Fibroblast of skin of abdomen (primary cell): ENCODE data around the gene LRTM1.

ENCODE experiments used
- DNase-seq: peaks from one replicate; pipeline ENCODE4 v3.0.0-alpha.2; 2013

LRTM1 gene

GRCh38 chr3:54939557-54940300 lies 11.9 kb upstream of the LRTM1 start:
- DNase-seq, result no peak

GRCh38 chr3:54936561-54936960 lies 8.7 kb upstream of the LRTM1 start:
- DNase-seq, result peak; percentile 24

- no peak for DNase-seq
Measured at GRCh38 chr3:54935869-54936268, 8.0 kb upstream of the LRTM1 start.

GRCh38 chr3:54932606-54933005 lies 4.7 kb upstream of the LRTM1 start:
- no peak for DNase-seq

GRCh38 chr3:54931182-54931581 lies 3.3 kb upstream of the LRTM1 start:
- no peak for DNase-seq

GRCh38 chr3:54918516-54918915 lies 9.3 kb downstream of the LRTM1 start:
- no peak for DNase-seq

GRCh38 chr3:54917862-54918261 lies 10.0 kb downstream of the LRTM1 start:
- DNase-seq, result peak; percentile 48

- peak; percentile 88 for DNase-seq
Measured at GRCh38 chr3:54917174-54917573, 10.7 kb downstream of the LRTM1 start.

- DNase-seq, result no peak
Measured at GRCh38 chr3:54916732-54917131, 11.1 kb downstream of the LRTM1 start.

- no peak for DNase-seq
Measured at GRCh38 chr3:54915976-54916375, 11.9 kb downstream of the LRTM1 start.

GRCh38 chr3:54915181-54915580 lies 12.7 kb downstream of the LRTM1 start:
- DNase-seq, result no peak

GRCh38 chr3:54914180-54914579 lies 13.7 kb downstream of the LRTM1 start:
- no peak for DNase-seq

- DNase-seq, result no peak
Measured at GRCh38 chr3:54909191-54909590, 18.7 kb downstream of the LRTM1 start.

GRCh38 chr3:54906763-54907162 lies 21.1 kb downstream of the LRTM1 start:
- DNase-seq, result no peak

- peak; percentile 15 for DNase-seq
Measured at GRCh38 chr3:54905920-54906319, 21.9 kb downstream of the LRTM1 start.

- DNase-seq, result peak; percentile 78
Measured at GRCh38 chr3:54905261-54905888, 22.5 kb downstream of the LRTM1 start.

GRCh38 chr3:54901906-54902685 lies 25.8 kb downstream of the LRTM1 start:
- peak; percentile 17 for DNase-seq

- DNase-seq, result peak; percentile 45
Measured at GRCh38 chr3:54900838-54901591, 26.8 kb downstream of the LRTM1 start.

GRCh38 chr3:54899273-54899672 lies 28.6 kb downstream of the LRTM1 start:
- no peak for DNase-seq

GRCh38 chr3:54897028-54897711 lies 30.7 kb downstream of the LRTM1 start:
- peak; percentile 85 for DNase-seq

- no peak for DNase-seq
Measured at GRCh38 chr3:54895613-54896012, 32.2 kb downstream of the LRTM1 start.

GRCh38 chr3:54892168-54892567 lies 35.7 kb downstream of the LRTM1 start:
- DNase-seq, result no peak
